ENCODE measurements around the gene TTLL6. TPM values are rescaled to one million over a fixed set of nuclear protein-coding genes. Genes with fewer than 3 reads are reported as not detected.

Gene TTLL6
- total RNA-seq, 1 experiment from 2014 or later = 3.4 TPM

- H3K9me3 Mint-ChIP-seq = no peaks in the 10 kb centered on the region
- ChIA-PET POLR2A (no interaction called here), CTCF (interaction anchor here (0.8 to 9.3 kb wide), 12 partner anchors 9 to 146 kb away, joined by 3 to 70 read pairs (median 7); partner anchors contain the start of genes HOXB13, PRAC1 and PRAC2)
- H3K4me1 Mint-ChIP-seq = peaks cover 21% of the 10 kb centered on the region
- DNase-seq (ENCODE audit: low spot score) (peak; percentile 22), ATAC-seq (peak; percentile 29)
- peaks cover 100% of the 10 kb centered on the region for H3K27me3 Mint-ChIP-seq (ENCODE audit: low read depth)
- no peak overlapping the region for H3K27ac Mint-ChIP-seq
- H3K4me3 Mint-ChIP-seq = peak overlapping the region; percentile 56
- no peaks in the 10 kb centered on the region for H3K36me3 Mint-ChIP-seq
- TF ChIP-seq STAT6 (CRISPR knock-in tag; conservative IDR thresholded peaks at IDR 0.05; ENCODE audit: low read depth) (no peak), ZNF532 (CRISPR knock-in tag; IDR thresholded peaks at IDR 0.05; ENCODE audit: borderline replicate concordance) (no peak), MAX (CRISPR knock-in tag; IDR thresholded peaks at IDR 0.05) (no peak), ZNF317 (CRISPR knock-in tag; IDR thresholded peaks at IDR 0.05; ENCODE audit: borderline replicate concordance, low read depth) (no peak), MXD4 (CRISPR knock-in tag; IDR thresholded peaks at IDR 0.05; ENCODE audit: borderline replicate concordance) (no peak), ATF2 (CRISPR knock-in tag; IDR thresholded peaks at IDR 0.05; ENCODE audit: borderline replicate concordance, low read depth) (no peak), ZNF671 (CRISPR knock-in tag; IDR thresholded peaks at IDR 0.05) (no peak), ESRRA (CRISPR knock-in tag; IDR thresholded peaks at IDR 0.05; ENCODE audit: borderline replicate concordance) (no peak), GRHL2 (CRISPR knock-in tag; IDR thresholded peaks at IDR 0.05; ENCODE audit: insufficient replicate concordance, severe bottlenecking) (no peak), MLX (CRISPR knock-in tag; IDR thresholded peaks at IDR 0.05) (no peak), USF1 (CRISPR knock-in tag; IDR thresholded peaks at IDR 0.05) (no peak), NR3C1 (CRISPR knock-in tag; conservative IDR thresholded peaks at IDR 0.05; ENCODE audit: low read depth) (no peak), CTCF (IDR thresholded peaks at IDR 0.05) (no peak), ATF6 (CRISPR knock-in tag; IDR thresholded peaks at IDR 0.05) (no peak), E2F1 (CRISPR knock-in tag; IDR thresholded peaks at IDR 0.05) (no peak), ZBTB43 (CRISPR knock-in tag; IDR thresholded peaks at IDR 0.05) (no peak)
Measured at GRCh38 chr17:48738424-48738802, 78.6 kb downstream of the TTLL6 start.

All from WTC11 (cell line).